K562 (cell line): ENCODE data around the gene SPTBN4. TPM values are rescaled to one million over a fixed set of nuclear protein-coding genes. Genes with fewer than 3 reads are reported as not detected.
A peak's percentile ranks its signal among the peaks of the same experiment; 100 is the strongest.

ENCODE experiments used
- CAMTA2 ChIP-seq: fragments of 250-450 bp; sonication (Bioruptor Pico); conservative IDR thresholded peaks from 2 replicates; pipeline ENCODE4 v1.5.1; 2022
- DEAF1 ChIP-seq: fragments of 450-650 bp; formaldehyde crosslinking; IDR thresholded peaks from 2 replicates; pipeline ENCODE4 v1.4.0; 2020; ENCODE audit warnings: mild to moderate bottlenecking, moderate library complexity
- E2F8 ChIP-seq: fragments of 450-650 bp; IDR thresholded peaks from 2 replicates; pipeline ENCODE4 v1.7.1; 2018; ENCODE audit warnings: mild to moderate bottlenecking, low read depth; ENCODE audit not compliant: partially characterized antibody
- ETV6 ChIP-seq, 3 experiments: fragments of 150-350 bp in 1 of 3; sonication (generic) in 1 of 3; formaldehyde crosslinking in 1 of 3; IDR thresholded peaks; 2 replicates each; pipeline versions ENCODE4 v1.6.1 to v1.8.0; 2014 to 2022; ENCODE audit warnings: borderline replicate concordance in 2 of 3, low read depth in 2 of 3, antibody characterized with exemption in 1 of 3, low read length in 1 of 3, mild to moderate bottlenecking in 1 of 3, missing genetic modification reagents in 1 of 3
- FOSL1 ChIP-seq: fragments of 200-800 bp; sonication (Bioruptor generic); conservative IDR thresholded peaks from 2 replicates; pipeline ENCODE4 v1.6.1; 2016; ENCODE audit warnings: missing genetic modification characterization, missing compliant biosample characterization
- GMEB1 ChIP-seq: fragments of 250-450 bp; sonication (Bioruptor Pico); IDR thresholded peaks from 2 replicates; pipeline ENCODE4 v1.4.0; 2020; ENCODE audit warnings: mild to moderate bottlenecking
- POLR2AphosphoS5 ChIP-seq: IDR thresholded peaks from 2 replicates; pipeline ENCODE4 v1.6.1; 2011; ENCODE audit warnings: mild to moderate bottlenecking, low read depth, low read length, moderate library complexity; ENCODE audit not compliant: control insufficient read depth, insufficient read depth
- SMARCE1 ChIP-seq: fragments of 450-650 bp; IDR thresholded peaks from 2 replicates; pipeline ENCODE4 v1.7.1; 2016; ENCODE audit warnings: mild to moderate bottlenecking
- SREBF1 ChIP-seq: fragments of 150-350 bp; IDR thresholded peaks from 2 replicates; pipeline ENCODE4 v1.6.1; 2014; ENCODE audit warnings: antibody characterized with exemption, low read depth, low read length, borderline replicate concordance
- TFAP4 ChIP-seq: sonication (generic); formaldehyde crosslinking; IDR thresholded peaks from 2 replicates; pipeline ENCODE4 v1.8.0; 2022; ENCODE audit warnings: missing genetic modification reagents, mild to moderate bottlenecking, moderate library complexity, borderline replicate concordance
- ZBED1 ChIP-seq: IDR thresholded peaks from 2 replicates; pipeline ENCODE4 v1.6.1; 2014
- ZFP1 ChIP-seq: fragments of 450-650 bp; formaldehyde crosslinking; IDR thresholded peaks from 2 replicates; pipeline ENCODE4 v1.4.0; 2020; ENCODE audit warnings: mild to moderate bottlenecking, mixed read lengths
- ZFX ChIP-seq: sonication (generic); formaldehyde crosslinking; IDR thresholded peaks from 2 replicates; pipeline ENCODE4 v1.8.0; 2022; ENCODE audit warnings: mild to moderate bottlenecking, missing genetic modification reagents, moderate library complexity
- ZNF655 ChIP-seq: fragments of 250-450 bp; sonication (Bioruptor Pico); IDR thresholded peaks from 2 replicates; pipeline ENCODE4 v1.5.0; 2021
- polyA plus RNA-seq, 8 experiments: library from polyadenylated mRNA; depleted of rRNA in 4 of 8; stranded (reverse) in 5 of 8; unstranded in 3 of 8; fragments of >200 nt; fragmentation: Nextera tagmentation in 2 of 8; fragmentation: Illumina TruSeq in 1 of 8; extraction: Ambion mirVana in 2 of 8; extraction: Trizol in 1 of 8; gene quantifications; 2 replicates each; pipeline versions ENCODE4 v1.2.1 to v1.2.3, GENCODE V29; 2011 to 2014; ENCODE audit warnings: inconsistent platforms in 1 of 8, missing spikeins in 1 of 8
- total RNA-seq, 7 experiments: library from RNA; depleted of rRNA in 6 of 7; stranded (reverse); fragments of >200 nt in 6 of 7; fragmentation: Illumina TruSeq in 2 of 7; extraction: Trizol in 2 of 7; gene quantifications; 2 replicates each; pipeline versions ENCODE4 v1.2.1 to v1.2.3, GENCODE V29; 2011 to 2021; ENCODE audit warnings: low replicate concordance in 1 of 7

The SPTBN4 gene
- total and polyA plus RNA-seq, 9 of the 15 experiments (the other 6 are each of a cell fraction or from before 2014, with no cell fraction given): 0.01 to 1.5 (median 0.86) TPM

- no peak for TF ChIP-seq ETV6 (IDR thresholded peaks at IDR 0.05; ENCODE audit: borderline replicate concordance in 1 of 2, low read depth in 2 of 2, low read length in 1 of 2)
- TF ChIP-seq ETV6 (CRISPR knock-in tag; IDR thresholded peaks at IDR 0.05; ENCODE audit: borderline replicate concordance): no peak
- no peak for TF ChIP-seq SREBF1
- TF ChIP-seq TFAP4 (CRISPR knock-in tag): no peak
- TF ChIP-seq CAMTA2: 0 out of 2 replicates have a peak, but pooled peaks have one; percentile 26
- TF ChIP-seq ZFX (CRISPR knock-in tag): peak; percentile 3; the same call in 1 of the 2 replicates
- TF ChIP-seq ZNF655 (CRISPR knock-in tag): no peak
- 0 out of 2 replicates have a peak, but pooled peaks have one; percentile 11 for TF ChIP-seq ZFP1 (CRISPR knock-in tag)
- no peak for TF ChIP-seq E2F8
- TF ChIP-seq ZBED1: 0 out of 2 replicates have a peak, but pooled peaks have one; percentile 25
- 0 out of 2 replicates have a peak, but pooled peaks have one; percentile 7 for TF ChIP-seq SMARCE1
- TF ChIP-seq GMEB1 (CRISPR knock-in tag): no peak
- no peak for TF ChIP-seq FOSL1
- 0 out of 2 replicates have a peak, but pooled peaks have one; percentile 22 for TF ChIP-seq DEAF1 (CRISPR knock-in tag)
- no peak for TF ChIP-seq POLR2AphosphoS5
These were observed 20.5 kb upstream of the SPTBN4 start (continued) for GRCh38 chr19:40446263-40446784.
